HepG2 (cell line): ENCODE data around the gene KCNA3. TPM values are rescaled to one million over a fixed set of nuclear protein-coding genes. Genes with fewer than 3 reads are reported as not detected.
A peak's percentile ranks its signal among the peaks of the same experiment; 100 is the strongest.

Source experiments
- ATAC-seq: fragments of 200-7000 bp; cut with Tn5 transposase; 3 replicates; pipeline ENCODE4 v1.9.1; 2020; ENCODE audit warnings: mild to moderate bottlenecking, moderate library complexity
- BruUV-seq: library from RNA; stranded (reverse); fragments of 400-500 nt; replicated peaks from 2 replicates; lab custom pipeline; 2021; lab: Mats Ljungman, UMichigan
- CTCF ChIA-PET: fragments of 300-600 bp; formaldehyde crosslinking; extraction: SDS; loops from one replicate; lab custom pipeline; 2021; ENCODE audit warnings: low total read pairs, inconsistent platforms, low intra/inter-chr PET ratio; lab: Yijun Ruan, JAX
- POLR2A ChIA-PET: fragments of 350-600 bp; sonication (Branson Sonifier 250); formaldehyde crosslinking; loops from one replicate; lab custom pipeline; 2020; ENCODE audit warnings: antibody characterized with exemption, inconsistent platforms; lab: Yijun Ruan, JAX
- DNase-seq: peaks from one replicate; pipeline ENCODE4 v3.0.0-alpha.2; 2015; ENCODE audit warnings: low spot score
- FAIRE-seq: peaks from 3 replicates; lab custom pipeline; 2011; peaks lifted over from hg19 to GRCh38; lab: Jason Lieb, UNC
- H2AFZ ChIP-seq: one replicate; pipeline ENCODE4 v1.6.1; 2011; ENCODE audit warnings: low read length, inconsistent platforms
- H3K27ac ChIP-seq: fragments of 300-600 bp; 3 replicates; pipeline ENCODE4 v1.8.0; 2011; ENCODE audit warnings: mixed run types, mild to moderate bottlenecking, mixed read lengths, low read length, inconsistent platforms; ENCODE audit not compliant: insufficient read depth; ENCODE audit errors: extremely low read length
- H3K27me3 ChIP-seq, 2 experiments: fragments of 200-600 bp in 1 of 2; 2 replicates in 1 of 2; 3 replicates in 1 of 2; pipeline versions ENCODE4 v1.6.0 to v1.8.0; 2011; ENCODE audit warnings: low read length in 2 of 2, mild to moderate bottlenecking in 2 of 2, moderate library complexity in 2 of 2, inconsistent platforms in 1 of 2; ENCODE audit not compliant: insufficient read depth in 2 of 2, control insufficient read depth in 1 of 2
- H3K36me3 ChIP-seq, 2 experiments: fragments of 200-600 bp in 1 of 2; replicated peaks in 1 of 2; 2 replicates in 1 of 2; 3 replicates in 1 of 2; pipeline versions ENCODE4 v1.5.1 to v1.8.0; 2011; ENCODE audit warnings: low read length in 2 of 2, inconsistent platforms in 1 of 2; ENCODE audit not compliant: insufficient read depth in 2 of 2, control insufficient read depth in 1 of 2
- H3K4me1 ChIP-seq: 2 replicates; pipeline ENCODE4 v1.5.1; 2012; ENCODE audit warnings: low read length, inconsistent platforms; ENCODE audit not compliant: insufficient read depth
- H3K4me2 ChIP-seq: 2 replicates; pipeline ENCODE4 v1.6.0; 2011; ENCODE audit warnings: low read depth, low read length, inconsistent platforms
- H3K4me3 ChIP-seq, 3 experiments: fragments of 200-600 bp in 1 of 3; sonication (generic), shearing (Covaris generic) in 1 of 3; replicated peaks in 1 of 3; 2 replicates each; pipeline ENCODE4 v1.5.1; 2011 to 2016; ENCODE audit warnings: low read length in 3 of 3, inconsistent platforms in 2 of 3, low read depth in 2 of 3, mild to moderate bottlenecking in 2 of 3, control low read depth in 1 of 3, mixed read lengths in 1 of 3; ENCODE audit not compliant: insufficient read depth in 1 of 3
- H3K79me2 ChIP-seq: one replicate; pipeline ENCODE4 v1.6.1; 2011; ENCODE audit warnings: low read length, inconsistent platforms; ENCODE audit not compliant: insufficient read depth
- H3K9ac ChIP-seq: 2 replicates; pipeline ENCODE4 v1.6.0; 2011; ENCODE audit warnings: mild to moderate bottlenecking, low read depth, low read length, inconsistent platforms; ENCODE audit not compliant: insufficient read depth
- H3K9me3 ChIP-seq: 2 replicates; pipeline ENCODE4 v1.5.1; 2012; ENCODE audit warnings: mild to moderate bottlenecking, low read length
- H4K20me1 ChIP-seq: 2 replicates; pipeline ENCODE4 v1.6.0; 2011; ENCODE audit warnings: inconsistent platforms, mild to moderate bottlenecking, low read length, moderate library complexity; ENCODE audit not compliant: insufficient read depth
- CEBPB ChIP-seq: IDR thresholded peaks from 2 replicates; pipeline ENCODE4 v1.6.1; 2011; ENCODE audit warnings: low read depth, low read length, improper control_type of control experiment, borderline replicate concordance
- DNMT1 ChIP-seq: sonication (generic); formaldehyde crosslinking; IDR thresholded peaks from 2 replicates; pipeline ENCODE4 v1.5.1; 2020; ENCODE audit warnings: mild to moderate bottlenecking, missing genetic modification reagents
- GABPA ChIP-seq, 2 experiments: IDR thresholded peaks; 2 replicates each; pipeline ENCODE4 v1.6.1; 2011 to 2016; ENCODE audit warnings: low read depth in 2 of 2, low read length in 1 of 2, missing biosample characterization in 1 of 2, missing genetic modification characterization in 1 of 2
- NR2F6 ChIP-seq, 2 experiments: IDR thresholded peaks; 2 replicates each; pipeline ENCODE4 v1.6.1; 2016; ENCODE audit warnings: antibody characterized with exemption in 1 of 2, mild to moderate bottlenecking in 1 of 2
- PAX8 ChIP-seq: sonication (generic); formaldehyde crosslinking; IDR thresholded peaks from 2 replicates; pipeline ENCODE4 v1.8.0; 2022; ENCODE audit warnings: mild to moderate bottlenecking, missing genetic modification reagents, borderline replicate concordance
- SP140L ChIP-seq: sonication (generic); formaldehyde crosslinking; IDR thresholded peaks from 2 replicates; pipeline ENCODE4 v1.4.0; 2020; ENCODE audit warnings: missing genetic modification reagents, borderline replicate concordance
- WGBS: methylation state at CpG from one replicate; pipeline ENCODE4 v1.1.6; 2017; ENCODE audit warnings: low lambda C conversion rate; 5-methylcytosine and 5-hydroxymethylcytosine counted together
- in situ Hi-C: cut with HindIII; loops from 2 replicates; pipeline ENCODE4 v1.10.0; 2017; ENCODE audit warnings: low pct_unique_long_range_greater_than_20kb; ENCODE audit not compliant: extremely low pct_ligation_motif_present
- intact Hi-C: fragments of 100-400 bp; cut with micrococcal nuclease; formaldehyde crosslinking; loops from one replicate; pipeline ENCODE4 v1.10.0; 2022; ENCODE audit not compliant: unreplicated experiment
- polyA plus RNA-seq, 8 experiments: library from polyadenylated mRNA; depleted of rRNA in 3 of 8; stranded (reverse) in 7 of 8; unstranded in 1 of 8; fragments of >200 nt; fragmentation: Illumina TruSeq in 4 of 8; extraction: Trizol in 4 of 8; gene quantifications; 2 replicates each; pipeline versions ENCODE4 v1.2.1 to v1.2.3, GENCODE V29; 2011 to 2016; ENCODE audit warnings: low read depth in 4 of 8, missing spikeins in 1 of 8, mixed read lengths in 1 of 8; ENCODE audit not compliant: insufficient read depth in 1 of 8
- total RNA-seq, 5 experiments: library from RNA; depleted of rRNA; stranded (reverse); fragments of >200 nt; fragmentation: Illumina TruSeq; extraction: Trizol; gene quantifications; 2 replicates each; pipeline ENCODE4 v1.2.3, GENCODE V29; 2016; ENCODE audit warnings: low read depth in 1 of 5

The KCNA3 gene
- total and polyA plus RNA-seq, 2 of the 13 experiments (the other 11 are each of a cell fraction or from before 2014, with no cell fraction given): not detected

DNA sequence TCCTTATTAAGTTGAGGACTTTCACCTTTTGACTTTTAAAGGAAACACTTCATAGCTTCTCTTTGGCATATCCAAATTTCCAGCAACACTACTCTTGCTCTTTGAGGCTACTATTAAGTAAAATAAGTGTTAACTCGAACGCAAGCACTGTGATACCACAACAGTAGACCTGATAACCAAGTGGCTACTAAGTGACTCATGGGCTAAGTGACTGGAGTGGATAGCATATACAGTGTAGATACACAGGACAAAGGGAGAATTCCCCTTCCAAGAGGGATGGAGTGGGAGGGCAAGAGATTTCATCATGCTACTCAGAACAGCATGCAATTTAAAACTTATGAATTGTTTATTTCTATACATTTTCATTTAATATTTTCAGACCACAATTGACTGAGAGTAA is 9.8 kb upstream of the KCNA3 start (continued):
- TF ChIP-seq PAX8 (CRISPR knock-in tag) (no peak), NR2F6 (IDR thresholded peaks at IDR 0.05) (no peak), NR2F6 (CRISPR knock-in tag; IDR thresholded peaks at IDR 0.05) (no peak), SP140L (CRISPR knock-in tag) (no peak), GABPA (IDR thresholded peaks at IDR 0.05; ENCODE audit: low read depth, low read length) (no peak), GABPA (CRISPR knock-in tag; IDR thresholded peaks at IDR 0.05; ENCODE audit: low read depth) (no peak)

DNA sequence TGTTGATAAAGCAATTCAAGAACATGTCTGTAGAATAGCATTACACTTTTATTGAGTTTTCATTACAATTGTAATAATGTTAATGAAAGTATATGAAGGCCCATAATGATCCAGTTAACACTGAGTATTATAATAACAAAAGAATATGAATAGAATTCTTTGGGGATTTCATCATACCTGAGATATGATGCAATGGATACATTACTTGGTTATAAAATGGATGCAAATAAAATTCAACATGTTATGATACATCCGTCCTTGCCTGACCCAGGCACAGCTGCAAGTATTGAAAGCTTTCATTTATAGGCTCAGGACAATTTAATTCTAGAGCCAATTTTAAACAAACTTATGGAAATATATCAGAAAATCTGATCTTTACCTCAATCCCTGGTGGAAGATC is 8.2 kb upstream of the KCNA3 start:
- Histone ChIP-seq H3K9ac (no peak overlapping the region), H3K27ac (no peak overlapping the region)
- POLR2A ChIA-PET: no interaction called here
- no peak for ATAC-seq
- in situ Hi-C loops: no loop called here
- TF ChIP-seq CEBPB (0 out of 2 replicates have a peak, but pooled peaks have one; percentile 39), DNMT1 (CRISPR knock-in tag) (no peak)
- TF ChIP-seq, all 625 proteins: peak for 1
- WGBS: 0% methylated on average over 1 of the region's 1 CpG
- FAIRE-seq (no peak), DNase-seq (no peak)
- no peak overlapping the region for H3K4me3 ChIP-seq
- H3K4me1 ChIP-seq: no peaks in the 10 kb centered on the region
- no peaks in the 10 kb centered on the region for H3K79me2 ChIP-seq
- intact Hi-C loops: no loop called here
- no peaks in the 10 kb centered on the region for H4K20me1 ChIP-seq
- no peak overlapping the region for H3K4me2 ChIP-seq
- no peaks in the 10 kb centered on the region for H3K9me3 ChIP-seq
- H3K27me3 ChIP-seq: no peaks in the 10 kb centered on the region
- H3K36me3 ChIP-seq: no peaks in the 10 kb centered on the region
- CTCF ChIA-PET: no interaction called here
- H2AFZ ChIP-seq: no peak overlapping the region
- BruUV-seq: no TSS peak
